NT2/D1 (cell line): ENCODE results near the gene SCN10A.

Experiments used
- YY1 ChIP-seq: IDR thresholded peaks from 2 replicates; pipeline ENCODE4 v1.6.1; 2011; ENCODE audit not compliant: insufficient read length, insufficient read depth
- ZNF274 ChIP-seq: IDR thresholded peaks from 2 replicates; pipeline ENCODE4 v1.6.1; 2011; ENCODE audit warnings: mild to moderate bottlenecking, low read depth, low read length

DNA sequence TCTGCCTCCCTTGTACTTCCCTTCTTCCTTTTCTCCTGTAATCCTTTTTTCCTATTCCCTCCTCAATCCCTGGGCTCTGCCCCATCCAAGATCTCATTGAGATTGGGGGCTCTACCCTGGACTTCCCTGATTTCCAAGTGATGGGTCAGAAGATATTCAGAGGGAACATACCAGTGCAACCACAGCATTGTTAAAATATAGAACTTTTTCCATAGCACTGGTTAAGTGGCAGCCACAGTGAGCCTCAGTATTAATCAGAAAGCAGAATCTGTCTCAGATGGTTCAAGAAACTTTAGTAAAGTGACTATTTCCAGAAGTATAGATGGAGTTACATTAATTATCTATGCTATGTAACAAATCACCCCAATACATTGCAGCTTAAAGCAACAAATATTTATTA is 18.7 kb upstream of the SCN10A start:
- TF ChIP-seq YY1 (no peak), ZNF274 (no peak)
